H1 (cell line): ENCODE results near the gene CRK. TPM values are rescaled to one million over a fixed set of nuclear protein-coding genes. Genes with fewer than 3 reads are reported as not detected.
A peak's percentile ranks its signal among the peaks of the same experiment; 100 is the strongest.

Experiments used
- ASH2L ChIP-seq: fragments of 200-600, 300-600 bp; sonication (generic); IDR thresholded peaks from one replicate; pipeline ENCODE4 v1.7.1; 2017; ENCODE audit warnings: low read length
- ATF2 ChIP-seq: IDR thresholded peaks from 2 replicates; pipeline ENCODE4 v1.6.1; 2012; ENCODE audit warnings: low read length, inconsistent platforms
- BCL11A ChIP-seq, 2 experiments: IDR thresholded peaks; one replicate each; pipeline ENCODE4 v1.6.1; 2011; ENCODE audit warnings: low read depth in 2 of 2, low read length in 2 of 2, mild to moderate bottlenecking in 2 of 2
- CTBP2 ChIP-seq: IDR thresholded peaks from 2 replicates; pipeline ENCODE4 v1.7.0; 2011; ENCODE audit warnings: borderline replicate concordance, mild to moderate bottlenecking, moderate library complexity, mixed read lengths, low read length; ENCODE audit not compliant: insufficient read depth, insufficient read length
- EZH2 ChIP-seq: fragments of 200-600 bp; sonication (generic); IDR thresholded peaks from 2 replicates; pipeline ENCODE4 v1.7.1; 2012; ENCODE audit warnings: low read depth, mild to moderate bottlenecking, moderate library complexity, low read length, inconsistent platforms; ENCODE audit not compliant: severe bottlenecking
- HDAC6 ChIP-seq: IDR thresholded peaks from one replicate; pipeline ENCODE4 v1.7.1; 2012; ENCODE audit warnings: low read depth, mild to moderate bottlenecking, inconsistent platforms, low read length, moderate library complexity
- JUN ChIP-seq: IDR thresholded peaks from 2 replicates; pipeline ENCODE4 v1.6.1; 2011; ENCODE audit warnings: low read depth, mild to moderate bottlenecking, improper control_type of control experiment, low read length
- MAX ChIP-seq: IDR thresholded peaks from 2 replicates; pipeline ENCODE4 v1.6.1; 2012; ENCODE audit warnings: inconsistent platforms
- NANOG ChIP-seq: IDR thresholded peaks from 2 replicates; pipeline ENCODE4 v1.6.1; 2011; ENCODE audit warnings: low read length, low read depth, mild to moderate bottlenecking, inconsistent platforms; ENCODE audit not compliant: insufficient read depth, poor library complexity, severe bottlenecking
- RNF2 ChIP-seq: fragments of 200-900, 300-1000 bp; sonication (generic); IDR thresholded peaks from 2 replicates; pipeline ENCODE4 v1.7.1; 2016; ENCODE audit warnings: borderline replicate concordance, low read depth, mild to moderate bottlenecking, antibody characterized with exemption, low read length; ENCODE audit not compliant: poor library complexity, severe bottlenecking; ENCODE audit errors: missing control alignments
- SUZ12 ChIP-seq: fragments of 200-600 bp; sonication (generic); IDR thresholded peaks from 2 replicates; pipeline ENCODE4 v1.6.1; 2012; ENCODE audit warnings: mild to moderate bottlenecking, inconsistent platforms, low read length, moderate library complexity, mixed read lengths
- TAF1 ChIP-seq: IDR thresholded peaks from 2 replicates; pipeline ENCODE4 v1.6.1; 2011; ENCODE audit warnings: mild to moderate bottlenecking, low read depth, low read length
- TBP ChIP-seq: IDR thresholded peaks from 2 replicates; pipeline ENCODE4 v1.6.1; 2011; ENCODE audit warnings: low read depth, low read length, improper control_type of control experiment
- USF2 ChIP-seq: IDR thresholded peaks from 2 replicates; pipeline ENCODE4 v1.6.1; 2011; ENCODE audit warnings: low read length, improper control_type of control experiment
- ZNF274 ChIP-seq: IDR thresholded peaks from 2 replicates; pipeline ENCODE4 v1.7.0; 2012; ENCODE audit warnings: low read length, borderline replicate concordance; ENCODE audit errors: extremely low read depth
- polyA plus RNA-seq, 7 experiments: library from polyadenylated mRNA; depleted of rRNA in 3 of 7; stranded (reverse) in 5 of 7; unstranded in 2 of 7; fragments of >200 nt in 5 of 7; fragments of 200-250 nt in 2 of 7; gene quantifications; 1 replicate in 5 of 7; 2 replicates in 1 of 7; 4 replicates in 1 of 7; pipeline versions ENCODE4 v1.2.1 to v1.2.3, GENCODE V29; 2011 to 2013; ENCODE audit warnings: missing spikeins in 2 of 7, mixed read lengths in 2 of 7
- total RNA-seq: library from RNA; stranded (reverse); fragmentation: NEBNext Ultra II Directional; extraction: Animal tissue kit (Norgen Biotek cat#: 25700); gene quantifications from 2 replicates; pipeline ENCODE4 v1.2.1, GENCODE V29; 2021
- TF ChIP-seq, protein P1 (sequence below): IDR thresholded peaks from 2 replicates; pipeline ENCODE4 v1.6.1; 2012; ENCODE audit warnings: inconsistent platforms

Gene CRK
- total and polyA plus RNA-seq, 2 of the 8 experiments (the other 6 are each of a cell fraction or from before 2014, with no cell fraction given) = 32.8 to 57.1 TPM

GRCh38 chr17:1490643-1491442 lies 34.8 kb upstream of the CRK start (continued):
- TF ChIP-seq TBP (0 out of 2 replicates have a peak, but pooled peaks have one; percentile 15), USF2 (no peak), ZNF274 (no peak), TAF1 (peak; percentile 37; the same call in 1 of the 2 replicates), MAX (peak; percentile 27), HDAC6 (no peak), RNF2 (no peak), BCL11A (IDR thresholded peaks at IDR 0.05; ENCODE audit: low read depth in 2 of 2, low read length in 2 of 2) (no peak), CTBP2 (no peak), ASH2L (no peak), NANOG (no peak), ATF2 (no peak), JUN (no peak), EZH2 (no peak), SUZ12 (no peak)
- TF ChIP-seq, protein P1, sequence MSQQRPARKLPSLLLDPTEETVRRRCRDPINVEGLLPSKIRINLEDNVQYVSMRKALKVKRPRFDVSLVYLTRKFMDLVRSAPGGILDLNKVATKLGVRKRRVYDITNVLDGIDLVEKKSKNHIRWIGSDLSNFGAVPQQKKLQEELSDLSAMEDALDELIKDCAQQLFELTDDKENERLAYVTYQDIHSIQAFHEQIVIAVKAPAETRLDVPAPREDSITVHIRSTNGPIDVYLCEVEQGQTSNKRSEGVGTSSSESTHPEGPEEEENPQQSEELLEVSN = no peak
